HG03439 (cell line): ENCODE results near the gene SEMA5A.

Experiments
- ATAC-seq: cut with Tn5 transposase; IDR thresholded peaks from one replicate; pipeline ENCODE4 v1.9.1; 2021; ENCODE audit warnings: mild to moderate bottlenecking, moderate library complexity; ENCODE audit not compliant: unreplicated experiment

SEMA5A gene

GRCh38 chr5:9545992-9546851 is at the start of gene SEMA5A:
SEMA5A (minus strand) TSS chr5:9546075; CDS start chr5:9379946, 166,129 bp downstream.
- no peak for ATAC-seq

GRCh38 chr5:9594913-9595312 is 49.0 kb upstream of the SEMA5A start:
- ATAC-seq = no peak

GRCh38 chr5:9589049-9589835 is 43.4 kb upstream of the SEMA5A start:
- no peak for ATAC-seq

GRCh38 chr5:9588254-9588653 is 42.4 kb upstream of the SEMA5A start:
- no peak for ATAC-seq

GRCh38 chr5:9587135-9587534 is 41.3 kb upstream of the SEMA5A start:
- ATAC-seq = no peak

GRCh38 chr5:9582406-9582805 is 36.5 kb upstream of the SEMA5A start:
- ATAC-seq = no peak

- no peak for ATAC-seq
Measured at GRCh38 chr5:9573796-9574195, 27.9 kb upstream of the SEMA5A start.

- ATAC-seq = no peak
Measured at GRCh38 chr5:9572246-9572645, 26.4 kb upstream of the SEMA5A start.

- no peak for ATAC-seq
Measured at GRCh38 chr5:9570876-9571275, 25.0 kb upstream of the SEMA5A start.

- no peak for ATAC-seq
Measured at GRCh38 chr5:9567039-9567438, 21.2 kb upstream of the SEMA5A start.

- no peak for ATAC-seq
Measured at GRCh38 chr5:9564752-9565151, 18.9 kb upstream of the SEMA5A start.

GRCh38 chr5:9562141-9562540 is 16.3 kb upstream of the SEMA5A start:
- ATAC-seq = no peak

GRCh38 chr5:9559965-9560364 is 14.1 kb upstream of the SEMA5A start:
- no peak for ATAC-seq

GRCh38 chr5:9558319-9558965 is 12.6 kb upstream of the SEMA5A start:
- ATAC-seq = no peak

GRCh38 chr5:9557696-9558095 is 11.8 kb upstream of the SEMA5A start:
- ATAC-seq = no peak

GRCh38 chr5:9555961-9556360 is 10.1 kb upstream of the SEMA5A start:
- ATAC-seq = no peak

- ATAC-seq = no peak
Measured at GRCh38 chr5:9554122-9554521, 8.2 kb upstream of the SEMA5A start.

GRCh38 chr5:9553561-9553960 is 7.7 kb upstream of the SEMA5A start:
- no peak for ATAC-seq

- ATAC-seq = no peak
Measured at GRCh38 chr5:9551567-9552537, 6.0 kb upstream of the SEMA5A start.

- no peak for ATAC-seq
Measured at GRCh38 chr5:9549941-9550340, 4.1 kb upstream of the SEMA5A start.
